Activated CD8-positive, alpha-beta memory T cell treated with anti-CD3 and anti-CD28 coated beads for 48 hours (primary cell): ENCODE measurements around the gene AMIGO2.

Experiments used
- DNase-seq, 3 experiments: peaks; one replicate each; pipeline ENCODE4 v3.0.0-alpha.2; 2020; ENCODE audit warnings: low read depth in 2 of 3, low spot score in 2 of 3

Gene AMIGO2

DNA sequence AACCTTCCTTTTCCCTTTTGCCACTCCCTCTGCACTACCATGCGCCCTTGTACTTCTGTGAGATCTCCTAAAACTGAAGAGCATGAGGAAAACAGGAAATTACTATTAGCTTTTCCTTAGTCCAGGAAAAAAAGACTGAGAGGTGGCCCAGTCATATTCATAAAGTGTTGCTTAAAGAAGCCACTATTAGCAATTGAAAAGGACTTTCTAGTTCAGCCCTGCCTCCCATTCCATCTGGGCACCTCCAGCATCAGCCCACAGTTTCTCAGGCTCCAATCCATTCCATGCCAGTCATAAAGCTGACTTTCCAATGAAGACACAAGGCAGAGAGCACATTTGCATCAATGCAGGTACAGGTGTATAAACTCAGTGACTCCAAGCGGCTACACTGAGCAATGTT lies 19.9 kb upstream of the AMIGO2 start:
- DNase-seq = no peak

DNA sequence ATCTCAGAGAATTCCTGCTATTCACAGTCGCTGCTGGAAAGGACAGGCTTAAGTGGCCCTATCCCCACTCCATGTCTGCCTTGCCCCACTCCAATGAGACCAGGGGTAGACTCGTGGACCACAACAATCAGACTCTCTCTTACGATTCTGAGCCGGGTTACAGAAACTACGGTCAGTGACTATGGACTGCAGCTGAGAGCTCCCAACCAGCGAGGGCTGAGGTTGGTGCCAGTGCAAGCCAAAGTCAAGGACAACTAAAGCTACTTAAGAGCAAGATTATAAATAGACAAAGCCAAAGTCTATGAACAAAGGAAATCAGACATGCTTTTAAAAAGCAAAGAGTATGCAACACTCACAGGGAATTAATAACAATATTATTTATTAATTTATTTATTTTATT lies 18.3 kb upstream of the AMIGO2 start:
- no peak for DNase-seq

DNA sequence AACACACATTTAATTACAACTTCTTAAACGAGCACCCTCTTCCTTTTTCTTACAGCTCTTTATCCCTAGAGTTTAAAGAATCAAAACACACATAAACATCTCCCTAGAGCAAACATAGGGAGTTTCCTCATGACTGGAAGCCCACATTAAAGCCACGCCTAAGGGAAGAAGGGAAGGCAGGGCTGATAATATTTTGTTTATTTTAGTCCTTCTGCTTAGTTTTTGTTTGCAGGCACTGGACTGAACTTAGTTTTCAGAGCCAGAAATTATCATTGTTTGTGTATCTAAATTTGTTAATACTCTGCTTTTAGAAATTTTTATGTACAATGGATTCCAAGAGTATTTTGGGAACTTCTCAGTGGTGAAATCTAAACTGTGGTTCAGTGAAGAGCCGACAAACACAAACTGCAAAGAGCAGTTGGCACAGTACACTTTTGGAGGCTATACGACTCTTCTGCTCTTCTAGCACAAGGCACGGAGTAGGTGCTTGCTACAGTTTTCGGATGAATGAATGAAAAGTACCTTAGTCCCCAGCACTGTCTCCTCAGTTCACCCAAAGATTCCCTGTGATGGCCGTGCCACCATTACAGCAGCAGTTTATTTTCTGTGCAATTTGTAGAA lies 17.6 kb upstream of the AMIGO2 start:
- no peak for DNase-seq

DNA sequence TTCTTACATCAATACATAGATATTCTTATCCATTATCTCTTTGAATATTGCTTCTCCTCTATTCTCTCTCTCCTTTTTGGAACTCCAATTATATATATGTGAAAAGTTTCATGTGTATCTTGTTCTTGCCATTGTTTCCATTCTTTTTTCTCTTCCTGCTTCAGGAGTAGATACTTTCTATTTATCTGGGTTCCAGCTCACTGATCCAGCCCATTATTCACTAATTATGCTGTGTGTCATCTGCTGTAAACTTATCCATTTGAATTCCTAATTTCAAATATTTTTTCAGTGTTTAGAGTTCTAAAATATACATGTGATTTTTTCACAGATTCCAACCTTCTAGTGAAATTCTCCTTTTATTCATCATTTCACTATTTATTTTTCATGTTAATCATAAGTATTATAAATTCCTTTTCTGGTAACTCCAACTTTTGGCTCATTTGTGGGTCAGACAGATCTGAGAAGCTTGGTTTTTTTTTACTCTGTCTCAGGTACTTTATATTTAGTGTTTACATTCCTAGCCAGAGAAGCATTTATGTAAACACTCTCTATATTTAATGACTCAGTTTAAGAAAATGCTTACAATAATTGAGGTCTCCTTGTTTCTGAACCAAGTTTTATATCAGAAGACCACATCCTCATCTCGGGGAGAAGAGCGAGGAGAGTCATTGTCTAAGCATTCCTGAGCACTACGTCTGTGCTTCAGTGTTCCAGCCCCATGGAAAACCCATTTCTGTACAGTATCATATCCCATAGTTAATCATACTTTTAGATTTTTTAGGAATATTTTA lies 15.9 kb upstream of the AMIGO2 start:
- no peak for DNase-seq

DNA sequence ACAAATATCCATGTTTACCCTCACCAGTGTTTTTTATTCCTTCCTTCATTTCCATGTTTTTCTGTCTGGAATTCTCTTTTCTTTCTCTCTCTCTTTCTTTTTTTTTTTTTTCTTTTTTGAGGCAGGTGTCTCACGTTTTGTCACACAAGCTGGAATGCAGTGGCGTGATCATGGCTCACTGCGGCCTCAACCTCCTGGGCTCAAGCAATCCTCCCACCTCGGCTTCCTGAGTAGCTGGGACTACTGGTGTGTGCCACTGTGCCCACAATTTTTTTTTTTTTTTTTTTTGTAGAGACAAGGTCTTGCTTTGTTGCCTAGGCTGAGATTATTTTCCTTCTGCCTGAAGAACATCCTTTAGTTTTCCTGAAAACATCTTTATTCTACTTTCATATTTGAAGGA lies 15.0 kb upstream of the AMIGO2 start:
- DNase-seq = no peak

DNA sequence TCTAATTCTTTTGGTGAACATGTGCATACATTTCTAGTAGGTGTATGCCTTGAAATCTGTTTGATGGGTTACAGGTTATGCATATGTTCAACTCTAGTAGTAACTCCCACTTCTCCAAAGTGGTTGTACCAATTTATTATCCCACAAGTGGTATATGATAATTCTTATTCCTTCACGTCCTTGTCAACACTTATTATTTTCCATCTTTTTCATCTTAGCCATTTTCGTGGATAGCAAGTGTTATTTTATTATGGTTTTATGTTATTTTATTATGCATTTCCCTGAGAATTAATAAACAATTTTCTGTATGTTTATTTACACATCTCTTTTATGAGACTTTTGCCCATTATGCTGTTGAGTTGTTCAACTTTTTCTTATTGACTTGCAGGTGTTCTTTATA lies 11.2 kb upstream of the AMIGO2 start:
- no peak for DNase-seq

DNA sequence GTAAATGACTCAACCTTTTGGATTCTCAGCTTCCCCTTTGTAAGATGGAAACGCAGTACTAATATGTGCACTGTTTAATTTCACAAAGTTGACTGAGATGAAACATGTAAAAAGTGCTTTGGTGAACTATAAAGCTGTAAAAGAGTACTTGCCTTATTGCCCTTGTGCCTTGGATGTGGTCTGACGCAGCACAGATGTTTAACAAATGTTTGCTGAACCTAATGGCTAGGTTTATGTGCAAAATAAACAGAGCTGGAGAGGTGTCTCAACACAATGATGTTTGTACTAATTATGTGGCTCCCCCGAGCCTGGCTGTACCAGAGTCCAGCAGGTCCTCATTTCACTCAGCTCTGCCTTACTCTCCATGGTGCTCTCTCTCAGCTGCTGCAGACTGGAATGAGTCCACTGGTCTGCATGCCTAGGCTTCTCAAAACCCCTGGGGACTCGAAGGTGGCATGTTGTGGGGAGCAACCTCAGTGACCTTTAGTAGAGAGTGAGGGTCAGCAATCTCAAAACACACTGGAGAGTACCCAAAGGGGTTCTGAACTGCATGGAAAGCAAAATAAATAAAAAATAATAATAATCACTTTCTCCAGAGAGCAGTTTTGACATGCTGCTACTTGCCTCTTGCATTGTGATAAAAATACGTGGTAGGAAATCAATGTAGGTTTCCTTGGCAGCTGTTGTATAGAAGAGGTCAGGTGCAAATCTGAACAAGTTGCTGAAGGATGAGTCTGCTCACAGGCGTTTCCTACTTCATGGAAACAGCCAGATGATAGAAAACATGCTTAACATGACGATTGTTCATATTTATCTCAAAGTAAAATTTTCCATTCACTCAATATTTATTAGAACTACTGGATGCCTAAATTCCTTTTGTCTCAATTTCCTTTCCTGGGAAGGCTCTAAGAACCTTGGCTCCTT lies 8.5 kb upstream of the AMIGO2 start:
- DNase-seq = no peak

DNA sequence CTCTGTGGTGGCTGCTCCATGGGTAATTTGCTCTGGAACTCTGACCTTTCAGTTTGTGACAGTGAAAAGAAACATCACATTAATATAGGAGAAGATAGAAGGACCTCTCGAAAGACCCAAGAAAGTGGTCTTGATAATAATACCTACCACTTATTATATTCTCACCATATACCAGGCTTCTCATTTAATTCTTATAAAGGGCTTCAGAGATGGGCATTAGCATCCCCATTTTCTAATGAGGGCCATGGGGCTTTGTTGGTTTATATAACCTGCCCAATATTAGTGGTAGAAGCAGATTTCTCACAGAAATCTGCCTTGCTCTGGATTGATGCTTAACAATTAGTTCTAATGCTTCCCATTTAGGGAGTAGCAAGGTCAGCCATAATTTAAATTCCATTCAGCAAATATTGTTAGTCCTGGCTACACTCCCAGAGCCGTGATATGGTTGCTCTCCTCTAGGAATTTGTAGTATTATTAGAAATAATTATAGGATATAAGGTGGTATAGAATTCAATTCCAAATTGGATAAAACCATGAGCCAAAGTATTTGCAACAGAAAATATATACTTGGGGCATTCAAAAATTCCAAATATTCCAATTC lies 7.4 kb upstream of the AMIGO2 start:
- no peak for DNase-seq

DNA sequence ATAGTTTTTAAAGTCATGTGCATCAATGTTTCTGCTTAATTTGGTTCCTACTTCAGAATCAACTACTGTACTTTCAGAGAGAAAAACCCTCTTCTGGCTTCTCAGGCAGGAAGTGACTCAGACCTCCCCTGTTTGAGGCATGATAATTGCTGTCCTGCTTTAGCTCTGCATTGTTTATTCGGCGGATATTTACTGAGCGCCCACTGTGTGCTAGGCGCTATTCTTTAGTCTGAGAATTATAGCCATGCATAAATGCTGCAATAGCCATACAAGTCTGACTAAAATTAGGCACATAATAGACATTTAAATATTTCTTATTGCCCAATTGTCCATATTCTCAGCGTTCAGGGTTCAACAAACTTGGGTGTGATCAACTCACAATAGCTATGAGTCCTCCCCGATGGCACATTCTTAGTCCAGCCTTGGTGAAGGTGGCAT lies 6.1 kb upstream of the AMIGO2 start:
- DNase-seq = no peak

DNA sequence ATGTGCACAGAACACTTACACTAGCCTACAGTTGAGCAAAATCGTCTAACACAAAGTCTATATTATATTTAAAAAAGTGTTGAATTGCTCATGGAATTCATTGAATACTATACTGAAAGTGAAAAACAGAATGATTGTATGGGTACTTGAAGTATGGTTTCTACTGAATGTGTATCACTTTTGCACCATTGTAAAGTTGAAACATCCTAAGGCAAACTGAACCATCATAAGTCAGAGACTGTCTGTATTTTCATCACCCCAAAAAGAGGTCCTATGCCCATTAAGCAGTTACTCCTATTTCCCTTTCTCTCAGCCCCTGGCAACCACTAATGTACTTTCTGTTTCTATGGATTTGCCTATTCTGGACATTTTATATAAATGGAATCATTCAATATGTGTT lies 4.4 kb upstream of the AMIGO2 start:
- no peak for DNase-seq

DNA sequence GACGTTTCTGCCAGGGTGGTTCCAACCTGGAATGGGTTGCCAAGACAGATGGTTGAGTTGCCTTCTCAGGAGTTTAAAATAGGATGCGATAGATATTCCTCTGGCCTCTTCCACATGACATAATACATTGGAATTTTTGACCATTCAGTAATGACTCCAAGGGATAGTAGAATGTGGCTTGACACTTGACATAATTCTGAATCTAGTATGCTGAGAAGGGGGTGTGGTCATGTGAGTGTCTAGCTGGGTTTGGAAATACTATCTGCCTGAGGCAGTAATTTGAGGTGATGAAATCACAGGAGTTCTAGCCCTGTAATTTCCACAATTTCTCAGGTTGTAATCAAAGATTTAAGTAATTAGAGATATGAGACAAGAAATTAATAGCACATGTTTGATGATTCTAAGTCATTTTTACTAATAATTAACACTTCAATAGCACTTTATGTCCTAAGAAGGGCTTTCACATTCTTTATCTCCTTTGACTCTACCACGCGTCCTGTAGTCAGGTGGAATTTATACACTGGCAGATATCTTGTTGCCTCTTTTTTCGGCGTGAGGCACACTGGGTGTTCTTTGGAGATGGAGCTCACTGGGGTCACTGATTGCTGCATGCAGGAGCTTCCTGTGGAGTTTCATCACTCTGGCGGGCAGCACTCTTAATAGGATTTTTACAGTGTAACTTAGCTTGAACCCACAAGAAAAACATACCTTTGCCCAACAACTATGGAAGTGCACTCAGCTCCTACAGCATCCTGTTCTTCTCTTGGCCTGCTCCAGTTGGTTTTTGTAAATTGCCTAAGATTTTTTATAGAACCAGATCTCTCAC lies 3.2 kb upstream of the AMIGO2 start:
- DNase-seq = no peak

DNA sequence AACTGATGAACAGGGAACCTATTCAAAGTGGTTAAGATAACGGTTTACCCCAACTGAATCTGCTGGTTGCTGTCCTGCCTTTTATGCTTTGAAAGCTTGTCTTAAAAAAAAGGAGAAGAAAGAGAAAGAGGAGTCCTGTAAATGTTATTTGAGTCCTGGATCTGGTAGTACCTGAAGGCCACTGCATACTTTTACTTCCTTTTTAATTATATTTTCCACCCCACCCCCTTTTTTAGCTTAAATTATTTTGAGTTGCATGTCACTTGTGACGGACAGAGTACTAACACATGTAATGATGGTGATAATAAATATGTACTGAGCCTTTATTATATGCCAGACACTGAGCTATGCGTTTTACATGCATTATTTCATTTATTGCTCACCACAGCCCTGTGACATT lies 2.5 kb upstream of the AMIGO2 start:
- DNase-seq = no peak

DNA sequence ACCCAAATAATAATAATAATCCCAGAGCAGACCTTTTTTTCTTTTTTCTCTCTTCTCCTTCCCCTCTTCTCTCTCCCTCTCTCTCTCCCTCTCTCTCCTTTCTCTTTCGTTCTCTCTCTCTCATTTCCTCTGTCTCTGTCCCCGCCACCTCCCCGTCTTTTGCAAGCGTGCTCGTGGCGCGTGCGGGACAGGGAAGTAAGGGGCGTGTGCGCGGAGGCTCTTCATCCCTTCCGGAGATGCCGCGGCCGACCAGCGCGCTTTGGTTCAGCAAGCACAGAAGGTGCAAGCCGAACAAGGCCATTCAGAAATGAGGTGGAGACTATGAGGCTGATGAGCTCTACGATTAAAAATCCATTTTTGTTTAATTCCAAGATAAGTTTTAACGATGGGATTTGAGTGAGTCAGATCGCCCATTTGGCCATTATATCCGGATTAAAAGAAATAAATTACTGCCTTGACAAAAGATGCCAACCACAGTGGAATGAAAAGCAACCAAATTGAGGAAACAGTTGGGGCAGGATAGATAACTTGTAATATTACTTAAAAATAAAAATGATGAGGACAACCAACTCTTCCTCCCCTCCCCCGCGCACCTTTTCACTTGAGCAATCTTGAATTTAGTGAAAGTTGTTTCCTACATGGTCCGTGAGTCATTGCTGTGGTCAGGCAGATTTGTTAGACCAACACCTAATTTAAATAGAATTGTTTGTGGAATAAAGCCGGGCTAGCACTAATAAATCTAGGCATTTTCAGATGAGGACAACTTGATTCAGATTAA lies 1.2 kb upstream of the AMIGO2 start:
- DNase-seq = peak in 2 of 3 experiments; percentile 25 to 32

DNA sequence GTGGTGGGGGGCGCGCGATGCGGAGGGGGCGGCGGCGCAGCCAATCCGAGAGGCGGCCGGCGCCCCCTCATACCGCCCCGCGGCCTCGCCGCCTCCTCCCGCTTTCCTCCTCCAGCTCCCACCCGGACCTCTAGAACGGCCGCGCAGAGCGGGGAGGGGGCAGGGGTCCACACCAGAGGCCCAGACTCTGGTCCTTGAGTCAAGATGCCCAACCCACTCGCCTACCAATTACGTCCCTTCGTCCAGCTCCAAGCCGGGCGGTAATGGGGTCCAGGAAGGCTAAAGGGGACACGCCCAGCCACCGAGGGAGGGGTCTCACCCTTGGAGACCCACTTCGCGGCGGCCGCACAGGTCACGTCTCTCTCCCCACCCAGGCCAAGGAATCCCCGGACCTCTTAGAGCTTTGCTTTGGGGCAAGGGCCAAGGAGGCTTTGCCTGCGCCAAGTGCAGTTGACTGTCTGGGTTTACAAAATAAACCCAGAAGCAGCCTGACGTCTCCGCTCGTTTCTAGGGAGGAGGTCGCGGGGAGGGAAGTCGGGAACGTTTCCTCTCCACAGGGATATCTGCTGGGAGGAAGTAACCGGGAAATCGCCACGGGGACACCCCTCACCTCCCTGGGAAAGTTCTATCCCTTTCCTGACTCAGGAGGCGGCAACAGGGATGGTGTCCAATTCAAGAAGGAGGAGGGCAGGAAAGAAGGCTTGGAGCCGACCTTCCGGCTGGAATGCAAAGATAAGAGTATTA lies 394 bp upstream of the AMIGO2 start:
- peak in 1 of 3 experiments; percentile 29 for DNase-seq

DNA sequence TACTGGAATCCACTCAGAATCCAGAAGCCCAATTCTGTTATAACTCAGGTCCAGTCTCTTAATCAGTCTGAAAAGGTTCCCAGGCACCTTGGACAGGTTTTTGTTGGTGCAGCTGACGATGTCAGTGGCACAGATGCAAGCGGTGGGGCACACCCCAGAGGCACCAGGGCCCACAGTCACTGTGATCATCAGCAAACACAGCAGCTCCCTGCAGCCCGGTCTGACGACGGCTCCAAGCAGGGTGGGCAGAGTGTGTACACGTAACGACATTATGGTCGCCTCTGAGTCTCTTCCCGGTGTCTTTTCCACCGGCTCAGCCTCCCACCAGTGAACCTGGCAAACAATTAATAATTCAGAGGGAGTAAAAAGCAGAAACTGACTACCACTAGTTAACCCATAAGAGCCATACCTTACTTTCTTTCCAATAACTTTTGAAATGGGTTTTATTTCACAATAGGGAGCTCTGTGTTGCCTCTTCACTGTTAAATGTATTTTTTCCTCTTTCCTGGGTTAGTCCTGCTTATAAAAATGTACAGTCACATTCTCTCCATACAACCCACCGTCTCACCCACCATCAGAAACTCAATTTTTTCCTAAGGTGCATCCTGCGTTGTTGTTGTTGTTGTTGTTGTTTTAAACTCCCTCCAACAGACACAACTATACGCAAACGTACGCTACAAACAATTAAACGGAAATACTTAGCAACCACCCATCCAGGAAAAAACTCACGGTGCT lies 859 bp downstream of the AMIGO2 start:
- no peak for DNase-seq

DNA sequence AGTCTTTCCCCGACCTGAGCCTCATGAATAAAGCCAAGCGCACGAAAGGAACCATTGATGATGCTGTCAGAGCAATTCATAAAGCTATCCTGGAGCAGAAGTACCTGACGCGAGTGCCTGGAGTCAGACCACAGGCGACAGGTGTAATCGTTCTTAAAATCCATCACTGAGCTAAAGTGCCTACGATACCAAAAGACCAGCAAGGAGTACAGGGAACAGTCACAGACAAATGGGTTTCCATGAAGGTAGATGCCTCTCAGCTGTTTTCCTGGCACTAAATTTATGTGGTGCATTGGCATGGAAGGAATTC lies 1.7 kb downstream of the AMIGO2 start:
- DNase-seq = no peak

DNA sequence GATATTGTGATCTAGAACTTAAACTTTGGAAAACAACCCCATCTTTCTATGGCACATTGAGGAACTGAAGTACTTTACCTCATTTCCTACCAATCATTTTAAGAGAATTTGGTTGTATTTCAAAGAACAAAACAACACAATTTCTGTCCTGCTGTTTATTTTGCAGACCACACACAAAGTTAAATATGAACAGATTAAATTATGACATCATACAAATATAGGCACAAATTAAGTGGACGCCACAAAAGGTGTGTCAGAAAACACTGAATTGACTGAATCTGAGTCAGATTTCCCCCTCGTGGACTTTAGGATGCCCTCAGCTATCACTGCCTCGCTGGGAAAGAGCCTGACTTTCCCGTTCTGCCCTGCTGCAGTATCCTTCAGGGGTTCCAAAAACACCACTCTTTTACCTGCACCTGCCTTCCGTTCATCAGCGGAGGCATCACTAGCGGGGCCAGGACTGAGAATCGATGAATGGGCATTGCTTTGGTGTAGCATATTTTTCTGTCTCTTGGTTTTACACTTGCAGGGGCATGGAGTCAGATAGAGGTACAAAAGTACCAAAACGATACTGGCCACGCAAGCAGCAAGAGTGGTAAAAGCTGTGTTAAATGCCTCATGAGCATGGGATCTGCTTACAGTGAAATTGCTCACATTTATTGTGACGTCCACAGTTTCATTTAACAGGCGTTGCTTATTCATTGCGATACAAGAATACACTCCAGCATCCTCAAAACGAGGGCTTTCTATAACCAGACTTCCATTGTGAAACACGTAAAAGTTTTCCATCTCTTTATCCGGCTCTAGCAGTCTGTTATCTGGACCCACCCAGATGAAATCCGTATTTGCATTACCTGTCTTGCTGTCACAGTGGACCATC lies 2.3 kb downstream of the AMIGO2 start:
- no peak for DNase-seq
